HG02798 (cell line): ENCODE results near the gene WDSUB1.

ENCODE experiments used
- ATAC-seq: cut with Tn5 transposase; IDR thresholded peaks from one replicate; pipeline ENCODE4 v1.9.1; 2021; ENCODE audit warnings: mild to moderate bottlenecking; ENCODE audit not compliant: unreplicated experiment, poor library complexity

WDSUB1 gene, protein sequence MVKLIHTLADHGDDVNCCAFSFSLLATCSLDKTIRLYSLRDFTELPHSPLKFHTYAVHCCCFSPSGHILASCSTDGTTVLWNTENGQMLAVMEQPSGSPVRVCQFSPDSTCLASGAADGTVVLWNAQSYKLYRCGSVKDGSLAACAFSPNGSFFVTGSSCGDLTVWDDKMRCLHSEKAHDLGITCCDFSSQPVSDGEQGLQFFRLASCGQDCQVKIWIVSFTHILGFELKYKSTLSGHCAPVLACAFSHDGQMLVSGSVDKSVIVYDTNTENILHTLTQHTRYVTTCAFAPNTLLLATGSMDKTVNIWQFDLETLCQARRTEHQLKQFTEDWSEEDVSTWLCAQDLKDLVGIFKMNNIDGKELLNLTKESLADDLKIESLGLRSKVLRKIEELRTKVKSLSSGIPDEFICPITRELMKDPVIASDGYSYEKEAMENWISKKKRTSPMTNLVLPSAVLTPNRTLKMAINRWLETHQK

DNA sequence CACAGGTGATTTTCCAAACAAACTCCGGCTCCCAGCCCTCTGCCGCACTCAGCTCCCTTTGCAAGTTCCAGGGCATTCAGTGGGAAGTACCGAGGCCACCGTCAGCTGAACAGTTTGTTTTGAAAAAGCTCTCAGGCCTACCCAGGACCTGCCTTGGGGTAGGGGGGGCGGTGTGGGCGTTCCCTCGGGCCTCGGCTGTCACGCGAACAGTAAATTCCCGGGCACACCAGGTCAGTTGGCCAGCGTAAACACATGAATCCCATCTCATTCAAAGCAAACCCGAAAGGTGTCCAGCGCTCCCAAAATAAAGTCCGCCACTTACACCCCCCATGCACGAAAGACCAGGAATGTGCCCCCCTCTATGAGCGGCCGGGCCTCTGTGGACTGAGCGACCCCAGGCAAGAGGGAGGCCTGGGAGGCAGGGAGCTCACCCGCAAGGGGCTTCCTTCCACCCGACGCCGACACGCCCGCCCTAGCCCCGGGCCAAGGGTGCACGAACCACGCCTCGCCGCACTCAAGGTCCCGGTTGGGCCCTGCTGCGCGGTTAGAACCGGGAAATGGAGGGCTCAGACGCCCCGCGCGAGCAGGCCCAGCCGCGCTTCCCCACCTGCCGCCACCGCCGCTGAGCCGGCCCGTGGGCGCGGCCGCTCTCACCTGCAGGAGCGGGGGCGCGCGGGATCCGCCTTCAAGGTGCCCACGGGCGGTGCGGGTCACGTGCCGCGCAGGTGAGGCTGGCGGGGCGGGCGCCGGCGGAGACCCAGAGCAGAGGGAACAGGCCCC lies at the start of gene WDSUB1:
Gene WDSUB1 (minus strand): TSS at position 775 of the 780 bp plus-strand sequence. CDS start 3,634 bp downstream, outside the sequence.
- ATAC-seq, result no peak

DNA sequence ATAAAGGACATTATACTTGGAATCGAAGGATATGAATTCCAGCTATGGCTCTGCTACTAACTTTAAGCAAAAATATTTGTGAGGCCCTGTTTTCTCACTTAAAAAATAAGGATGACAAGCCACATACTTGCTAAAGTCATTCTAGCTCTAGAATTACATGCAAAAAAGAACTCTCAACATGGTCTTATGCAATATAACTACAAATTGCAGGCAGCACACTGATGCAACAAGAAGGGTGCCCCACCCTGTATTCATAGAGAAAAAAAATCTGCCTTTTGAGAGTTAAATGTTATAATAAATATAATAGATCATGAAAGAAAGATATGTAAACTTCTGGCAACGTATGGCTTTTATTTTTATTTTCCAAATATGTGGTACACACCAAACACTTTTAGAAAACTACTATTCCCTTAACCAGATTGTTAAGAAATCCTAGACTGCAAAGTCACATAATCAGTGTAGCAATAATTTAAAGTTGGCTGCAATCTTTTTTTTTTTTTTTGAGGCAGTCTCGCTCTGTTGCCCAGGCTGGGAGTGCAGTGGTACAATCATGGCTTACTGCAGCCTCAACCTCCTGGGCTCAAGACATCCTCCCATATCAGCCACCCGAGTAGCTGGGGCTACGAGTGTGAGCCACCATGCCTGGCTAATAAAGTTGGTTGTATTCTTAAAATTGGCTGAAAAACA lies 40.2 kb upstream of the WDSUB1 start:
- no peak for ATAC-seq

DNA sequence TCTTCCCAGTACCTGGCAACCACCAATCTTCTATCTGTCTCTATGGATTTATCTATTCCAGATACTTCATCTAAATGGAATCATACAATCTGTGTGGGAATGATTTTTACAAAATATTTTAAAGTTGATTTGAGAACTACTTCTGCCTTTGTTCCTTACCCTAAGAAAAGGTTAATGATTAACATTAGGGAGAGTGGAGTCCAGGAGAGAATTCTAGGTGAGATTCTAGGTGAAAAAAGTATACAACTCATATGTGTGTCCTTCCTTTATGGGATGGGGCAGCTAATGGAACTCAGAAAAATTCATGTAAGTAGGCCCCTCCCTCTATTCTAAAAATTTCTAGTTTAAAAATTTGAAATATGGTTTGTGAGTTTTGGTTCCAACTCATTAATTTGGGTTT lies 35.9 kb upstream of the WDSUB1 start:
- ATAC-seq, result no peak

DNA sequence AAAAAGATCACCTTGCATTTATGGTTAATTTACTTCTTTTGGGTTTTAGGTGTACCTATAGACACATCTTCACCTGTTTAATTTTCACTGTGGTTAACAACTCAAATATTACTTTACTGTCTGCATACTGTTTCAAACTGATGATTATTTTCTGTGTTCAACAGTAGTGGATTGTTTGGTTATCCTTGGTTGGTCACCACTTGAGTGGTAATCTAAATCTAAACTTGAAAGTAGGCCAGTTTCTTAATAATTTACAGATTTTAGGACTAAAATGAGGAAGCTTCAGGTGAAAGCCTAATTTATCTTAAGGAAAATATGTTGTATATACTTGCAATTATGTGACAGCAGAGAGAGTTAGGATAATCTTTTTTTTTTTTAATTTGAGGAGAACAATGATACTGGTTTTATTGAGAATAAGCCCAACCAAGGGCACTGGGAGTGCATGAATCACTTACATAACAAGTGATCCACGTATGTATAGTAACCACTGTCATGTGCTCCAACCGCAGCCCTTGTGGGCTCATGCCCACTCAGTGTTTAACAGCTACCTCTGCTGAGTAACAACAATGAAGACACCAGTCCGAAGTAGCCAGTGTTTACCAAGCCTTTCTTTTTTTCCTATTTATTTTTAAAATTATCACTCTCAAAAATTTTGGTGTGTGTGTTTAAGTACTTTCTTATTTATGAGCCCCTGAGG lies 31.0 kb upstream of the WDSUB1 start:
- ATAC-seq, result no peak

DNA sequence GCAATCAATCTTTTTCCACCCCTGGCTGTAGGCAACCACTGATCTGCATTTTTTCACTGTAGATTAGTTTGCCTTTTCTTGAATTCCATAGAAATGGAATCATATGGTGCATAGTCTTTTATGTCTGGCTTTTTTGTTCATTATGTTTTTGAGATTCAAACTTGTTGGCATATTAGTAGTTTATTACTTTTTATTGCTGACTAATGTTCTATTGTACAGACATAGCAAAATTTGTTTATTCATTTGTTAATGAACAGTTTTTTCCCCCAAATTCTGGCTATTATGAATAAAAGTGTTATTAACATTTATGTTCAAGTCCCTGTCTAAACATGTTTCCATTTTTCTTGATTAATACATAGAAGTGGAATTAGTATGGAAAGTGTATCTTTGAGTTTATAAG lies 21.4 kb upstream of the WDSUB1 start:
- ATAC-seq, result no peak

DNA sequence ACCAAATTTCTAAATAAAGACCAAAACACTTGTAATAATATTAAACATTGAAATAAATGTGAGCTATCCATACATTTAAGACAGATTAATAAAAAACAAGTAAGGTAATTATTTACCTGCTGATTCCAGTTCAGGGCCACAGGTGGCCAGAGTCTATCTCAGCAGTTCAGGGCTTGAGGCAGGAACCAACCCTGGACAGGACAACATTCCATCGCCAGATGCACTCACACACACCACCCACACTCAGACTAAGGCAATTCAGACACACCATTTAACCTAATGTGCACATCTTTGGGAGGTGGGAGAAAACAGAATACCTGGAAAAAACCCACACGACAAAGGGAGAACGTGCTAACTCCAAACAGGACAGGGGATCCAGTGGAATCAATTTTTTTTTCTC lies 14.1 kb upstream of the WDSUB1 start:
- no peak for ATAC-seq

DNA sequence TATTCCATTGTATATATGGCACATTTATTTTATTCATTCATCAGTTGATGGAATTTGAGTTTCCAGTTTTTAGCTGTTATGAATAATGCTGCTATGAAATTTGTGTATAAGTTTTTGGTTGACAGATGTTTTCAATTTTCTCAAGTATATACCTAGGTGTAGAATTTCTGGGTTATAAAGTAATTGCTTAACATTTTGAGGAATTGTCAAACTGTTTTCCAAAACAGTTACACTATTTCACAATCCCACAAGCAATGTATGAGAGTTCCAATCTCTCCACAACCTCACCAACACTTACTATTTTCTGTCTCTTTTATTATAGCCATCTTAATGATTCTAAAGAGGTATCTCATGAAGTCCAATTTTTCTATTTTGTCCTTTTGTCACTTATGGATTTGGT lies 12.5 kb upstream of the WDSUB1 start:
- no peak for ATAC-seq

DNA sequence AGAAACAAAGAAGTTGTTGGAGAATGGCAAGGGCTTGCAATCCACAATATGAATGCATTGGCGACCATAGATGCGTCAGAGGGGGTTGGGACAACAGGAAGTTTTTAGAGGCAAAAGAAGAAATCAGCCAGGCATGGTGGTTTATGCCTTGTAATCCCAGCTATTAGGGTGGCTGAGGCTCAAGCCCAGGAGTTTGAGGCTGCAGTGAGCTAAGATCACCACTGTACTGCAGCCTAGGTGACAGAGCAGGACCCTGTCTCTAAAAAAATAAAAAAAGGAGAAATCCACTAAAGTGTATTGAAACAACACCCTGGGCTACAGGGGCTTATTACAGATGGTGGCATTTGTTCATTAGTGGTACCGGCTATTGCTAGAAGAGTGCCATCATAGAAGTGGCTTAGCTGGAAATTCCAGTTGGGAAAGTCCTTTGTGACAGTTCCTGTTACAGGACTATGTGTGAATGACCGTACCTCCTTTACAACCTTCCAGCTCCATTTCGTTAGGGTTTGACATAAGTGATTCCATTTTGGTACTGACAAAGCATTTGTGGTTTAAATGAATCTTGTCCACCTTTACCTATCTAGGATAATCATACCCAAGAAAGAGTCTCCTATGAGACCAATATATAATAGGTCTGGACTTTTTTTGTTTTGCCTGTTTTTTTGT lies 10.7 kb upstream of the WDSUB1 start:
- ATAC-seq, result no peak

DNA sequence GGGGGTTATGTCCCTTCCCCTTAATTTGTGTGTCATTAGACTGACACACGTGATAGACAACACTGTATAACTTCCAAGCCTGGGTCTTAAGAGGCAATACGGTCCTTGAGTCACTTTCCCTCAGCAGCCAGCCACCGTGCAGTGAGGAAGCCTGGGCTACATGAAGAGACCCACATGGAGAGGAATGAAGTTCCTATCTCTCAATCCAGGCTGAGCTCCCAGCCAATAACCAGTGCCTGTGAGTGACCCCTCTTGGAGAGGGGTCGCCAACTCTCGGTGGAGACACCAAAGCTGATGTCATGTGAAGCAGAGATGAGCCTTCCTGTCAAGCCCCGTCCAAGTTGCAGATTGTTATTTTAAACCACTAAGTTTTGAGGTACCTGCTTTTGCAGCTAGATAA lies 5.7 kb upstream of the WDSUB1 start:
- no peak for ATAC-seq

DNA sequence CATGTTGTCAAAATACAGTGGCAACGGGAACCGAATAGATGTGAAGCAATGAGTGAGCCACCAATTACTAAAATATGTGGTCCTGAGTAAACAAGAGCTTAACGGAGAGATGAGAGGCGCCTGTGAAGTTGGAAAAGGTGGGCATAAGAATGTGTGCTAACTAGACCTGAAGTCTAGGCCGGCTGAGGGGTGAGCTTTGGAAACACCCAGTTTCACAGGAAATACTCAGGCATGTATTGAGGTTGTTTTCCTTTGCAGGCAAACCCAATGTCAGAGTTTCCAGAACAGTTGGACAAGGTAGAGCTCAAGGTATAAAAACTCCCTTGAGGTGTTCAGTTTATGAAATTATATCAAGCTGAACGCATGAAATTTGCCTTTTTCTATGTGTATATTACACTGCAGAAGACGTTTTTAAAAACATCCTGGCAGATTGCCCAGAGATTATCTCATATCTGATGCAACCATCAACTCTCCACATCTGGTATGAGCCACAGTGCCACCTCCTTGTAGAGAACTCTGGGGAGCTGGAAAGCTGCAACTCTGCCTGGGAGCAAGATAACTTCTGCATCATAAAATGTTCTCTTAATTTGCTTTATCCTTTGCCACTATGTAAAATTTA lies 3.9 kb upstream of the WDSUB1 start:
- ATAC-seq, result no peak

DNA sequence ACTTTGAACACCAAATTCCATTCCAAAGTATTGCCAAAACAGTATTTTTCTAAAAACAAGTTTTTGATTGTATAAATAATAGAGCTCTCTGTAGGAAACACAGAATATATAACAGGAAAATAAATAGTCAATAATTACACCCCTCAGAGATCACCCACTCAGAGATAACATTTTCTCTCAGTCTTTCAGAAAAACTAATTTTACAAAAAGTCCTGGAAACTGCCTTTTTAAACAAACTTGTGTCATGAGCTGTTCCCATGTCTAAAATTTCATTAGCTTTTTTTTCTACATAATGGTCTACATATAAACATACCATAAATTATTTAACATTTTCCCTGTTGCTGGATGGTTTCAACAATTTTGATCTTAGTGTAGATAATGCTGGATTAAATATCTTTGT lies 1.2 kb upstream of the WDSUB1 start:
- ATAC-seq, result no peak

DNA sequence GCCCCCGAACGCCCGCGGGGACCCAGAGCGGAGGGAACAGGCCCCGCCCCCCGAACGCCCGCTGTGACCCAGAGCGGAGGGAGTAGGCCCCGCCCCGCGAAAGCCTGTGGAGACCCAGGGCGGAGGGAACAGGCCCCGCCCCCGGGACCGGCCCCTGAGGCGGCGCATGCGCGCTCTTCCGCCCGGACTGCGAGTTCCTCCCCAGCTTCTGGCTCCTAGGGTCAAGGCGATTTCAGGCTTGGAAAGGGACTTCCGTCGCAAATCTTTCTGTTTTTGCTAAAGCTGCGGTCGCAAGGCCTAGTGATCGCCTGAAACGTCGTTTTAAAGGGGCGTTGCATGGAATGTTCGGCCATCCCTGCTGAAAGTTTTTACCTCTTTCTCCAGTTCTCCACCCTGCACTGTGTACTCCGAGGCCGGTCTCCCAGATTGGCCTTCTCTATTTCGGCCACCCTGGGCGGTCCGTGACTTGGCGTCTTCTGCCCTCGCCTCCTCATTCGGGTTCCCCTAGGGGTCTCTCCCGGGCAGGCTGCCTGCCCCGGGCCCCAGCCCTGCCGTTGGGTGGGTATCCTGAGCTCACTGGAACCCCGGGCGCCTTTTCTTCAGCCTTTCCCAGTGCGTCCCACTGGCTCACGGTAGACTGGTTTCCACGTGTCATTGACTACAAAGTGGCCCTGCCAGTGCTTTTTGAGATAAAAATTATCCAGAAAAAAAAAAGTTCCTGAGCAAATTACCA lies 372 bp upstream of the WDSUB1 start:
- peak; percentile 95 for ATAC-seq

DNA sequence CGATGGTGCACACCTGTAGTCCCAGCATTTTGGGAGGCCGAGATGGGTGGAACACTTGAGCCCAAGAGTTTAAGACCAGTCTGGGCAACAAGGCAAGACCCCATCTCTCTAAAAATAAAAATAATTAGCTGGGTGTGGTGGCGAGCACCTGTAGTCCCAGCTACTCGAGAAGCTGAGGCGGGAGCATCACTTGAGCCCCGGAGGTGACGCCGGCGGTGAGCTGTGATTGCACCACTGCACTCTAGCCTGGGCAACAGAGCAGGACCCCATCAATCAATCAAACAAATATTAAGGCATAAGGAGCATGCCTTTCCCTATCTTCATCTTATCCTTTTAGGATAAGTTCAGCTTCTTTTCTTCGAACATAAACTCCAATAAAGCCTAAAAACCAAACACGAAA lies 1.1 kb downstream of the WDSUB1 start:
- no peak for ATAC-seq

DNA sequence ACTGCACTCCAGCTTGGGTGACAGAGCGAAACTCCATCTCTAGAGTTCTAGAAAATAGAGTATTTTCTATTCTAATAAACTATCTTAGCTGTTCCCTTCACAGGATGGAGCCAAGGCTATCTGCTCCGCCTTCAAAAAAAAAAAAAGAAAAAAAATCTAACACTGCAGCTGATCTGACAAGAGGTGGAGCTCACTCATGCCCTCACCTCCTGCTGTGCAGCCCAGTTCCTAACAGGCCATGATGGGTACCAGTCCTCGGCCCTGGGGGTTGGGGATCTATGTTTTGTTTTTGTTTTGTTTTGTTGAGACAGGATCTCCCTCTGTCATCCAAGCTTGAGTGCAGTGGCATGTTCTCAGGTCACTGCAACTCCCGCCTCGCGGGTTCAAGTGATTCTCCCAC lies 3.0 kb downstream of the WDSUB1 start:
- ATAC-seq, result no peak

DNA sequence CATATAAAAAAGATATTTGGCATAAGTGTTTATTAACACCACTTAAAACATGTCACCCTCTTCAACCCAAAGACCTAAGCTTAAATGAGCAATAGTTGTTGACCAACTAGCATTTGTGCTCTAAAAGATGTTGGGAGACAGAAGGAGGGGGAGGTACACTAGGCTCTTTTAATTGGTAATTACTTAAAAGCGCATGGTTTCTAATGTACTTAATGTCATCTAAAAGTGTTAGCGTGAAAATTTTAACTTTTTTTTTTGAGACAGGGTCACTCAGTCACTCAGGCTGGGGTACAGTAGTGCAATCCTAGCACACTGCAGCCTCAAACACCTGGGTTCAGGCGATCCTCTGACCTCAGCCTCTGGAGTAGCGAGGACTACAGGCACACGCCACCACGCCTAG lies 5.5 kb downstream of the WDSUB1 start:
- no peak for ATAC-seq

DNA sequence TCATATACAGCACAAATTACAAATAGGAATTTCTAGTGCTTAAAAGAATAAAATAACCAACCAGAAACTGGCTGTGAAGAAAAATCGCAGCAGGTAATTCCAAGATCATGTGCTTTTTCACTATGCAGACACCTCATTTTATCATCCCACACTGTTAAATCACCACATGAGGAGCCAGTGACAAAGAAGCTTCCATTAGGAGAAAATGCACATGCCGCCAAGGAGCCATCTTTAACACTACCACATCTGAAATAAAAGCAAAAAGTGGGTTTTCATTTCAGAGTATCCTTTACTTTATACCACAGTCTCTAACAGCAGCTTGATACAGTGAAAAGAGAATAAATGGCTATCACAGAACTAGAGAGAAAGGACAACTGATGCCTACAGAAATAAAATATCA lies 6.8 kb downstream of the WDSUB1 start:
- no peak for ATAC-seq

DNA sequence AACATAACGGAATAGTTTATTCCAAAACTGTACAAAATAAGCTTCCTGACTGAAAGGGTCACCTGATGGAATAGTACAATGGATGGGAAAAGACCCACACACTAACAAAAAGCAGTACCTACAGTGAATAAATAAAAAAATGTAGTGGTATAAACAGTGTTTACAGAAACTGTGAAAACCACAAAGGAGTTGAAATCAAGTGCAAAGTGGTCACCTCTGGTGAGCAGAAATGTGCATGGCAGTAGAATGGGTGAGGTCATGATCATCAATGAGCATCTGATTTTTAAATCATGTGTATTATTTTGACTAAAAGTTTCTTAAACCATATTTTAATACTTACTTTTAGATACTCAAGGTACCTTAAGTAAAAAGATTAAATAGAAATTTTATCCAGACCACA lies 11.4 kb downstream of the WDSUB1 start:
- ATAC-seq, result no peak

DNA sequence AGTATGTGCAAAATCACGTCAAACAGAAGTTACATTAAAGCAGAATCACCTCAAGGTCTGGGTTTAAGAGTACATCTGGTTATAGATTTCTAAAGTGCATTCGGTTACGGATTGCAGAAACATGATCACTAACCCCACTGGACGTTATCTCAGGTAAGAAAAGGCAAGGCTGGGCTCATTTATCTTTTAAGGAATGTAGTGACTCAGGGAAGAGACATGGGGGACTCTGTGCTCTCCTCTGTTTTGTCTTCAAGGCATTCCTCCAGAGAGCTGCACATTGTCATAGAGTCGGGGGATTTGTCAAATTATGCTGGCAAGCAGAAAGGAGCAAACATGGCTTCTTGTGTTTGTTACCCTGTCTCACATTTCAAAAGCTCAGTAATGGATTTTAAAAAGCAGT lies 14.3 kb downstream of the WDSUB1 start:
- ATAC-seq, result no peak
